IPS-15b (cell line): ENCODE data around the gene SH3TC2.

Source experiments
- H3K27me3 ChIP-seq: one replicate; pipeline ENCODE4 v1.6.1; 2013; ENCODE audit warnings: low read length; ENCODE audit not compliant: control insufficient read depth, insufficient read depth
- H3K36me3 ChIP-seq: one replicate; pipeline ENCODE4 v1.6.1; 2013; ENCODE audit warnings: low read length; ENCODE audit not compliant: control insufficient read depth, insufficient read depth
- H3K4me1 ChIP-seq: one replicate; pipeline ENCODE4 v1.6.1; 2013; ENCODE audit warnings: mild to moderate bottlenecking, low read length; ENCODE audit not compliant: control insufficient read depth, insufficient read depth
- H3K4me3 ChIP-seq: one replicate; pipeline ENCODE4 v1.5.1; 2013; ENCODE audit warnings: low read depth, low read length
- H3K9ac ChIP-seq: one replicate; pipeline ENCODE4 v1.6.1; 2013; ENCODE audit warnings: low read depth, mild to moderate bottlenecking, low read length
- H3K9me3 ChIP-seq: one replicate; pipeline ENCODE4 v1.6.1; 2013; ENCODE audit warnings: mild to moderate bottlenecking, low read length; ENCODE audit not compliant: control insufficient read depth, insufficient read depth

SH3TC2 gene

DNA sequence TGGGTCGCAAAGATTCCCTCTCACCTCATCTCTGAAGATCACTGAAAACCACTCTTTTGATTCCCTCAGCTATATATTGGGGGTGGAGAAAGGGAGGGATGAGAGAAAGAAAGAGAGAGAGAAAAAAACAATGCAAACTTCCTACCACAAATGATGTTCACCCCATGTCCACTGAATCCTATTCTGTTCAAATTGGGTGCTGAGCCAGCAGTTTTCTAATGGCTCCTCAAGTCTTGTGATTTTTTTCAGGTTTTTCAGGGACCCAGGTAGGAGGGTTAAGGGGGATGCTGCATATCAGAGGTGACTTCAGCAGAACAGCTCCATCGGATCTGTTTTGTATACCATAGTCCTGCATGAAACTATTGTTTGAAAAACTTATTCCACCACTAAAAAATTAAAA lies 95.9 kb downstream of the SH3TC2 start:
- no peaks in the 10 kb centered on the region for H3K36me3 ChIP-seq
- no peaks in the 10 kb centered on the region for H3K9me3 ChIP-seq
- H3K9ac ChIP-seq: no peak overlapping the region
- no peaks in the 10 kb centered on the region for H3K4me1 ChIP-seq
- H3K27me3 ChIP-seq: no peaks in the 10 kb centered on the region
- H3K4me3 ChIP-seq: no peak overlapping the region

DNA sequence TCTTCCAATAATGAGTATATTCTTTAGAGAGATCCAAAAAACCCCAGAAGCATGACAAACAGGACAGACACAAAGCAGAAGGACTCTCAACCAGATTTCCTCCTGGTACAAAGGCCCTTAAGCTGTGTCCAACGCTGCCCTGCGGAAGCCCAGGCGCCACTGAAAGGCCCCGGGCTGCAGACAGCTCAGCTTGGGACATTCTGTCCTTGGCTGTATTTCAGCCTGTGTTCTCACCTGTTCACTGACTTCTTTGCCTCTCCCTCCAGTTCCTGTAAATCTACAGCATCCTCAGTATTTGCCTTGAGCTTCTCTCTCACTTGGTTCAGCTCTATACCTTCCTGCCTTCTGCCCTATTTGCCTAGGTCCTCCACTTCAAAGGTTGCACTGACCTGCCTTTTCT lies 96.5 kb downstream of the SH3TC2 start:
- Histone ChIP-seq H3K4me1 (no peaks in the 10 kb centered on the region), H3K27me3 (no peaks in the 10 kb centered on the region), H3K9ac (no peak overlapping the region), H3K9me3 (no peaks in the 10 kb centered on the region), H3K4me3 (no peak overlapping the region), H3K36me3 (no peaks in the 10 kb centered on the region)

DNA sequence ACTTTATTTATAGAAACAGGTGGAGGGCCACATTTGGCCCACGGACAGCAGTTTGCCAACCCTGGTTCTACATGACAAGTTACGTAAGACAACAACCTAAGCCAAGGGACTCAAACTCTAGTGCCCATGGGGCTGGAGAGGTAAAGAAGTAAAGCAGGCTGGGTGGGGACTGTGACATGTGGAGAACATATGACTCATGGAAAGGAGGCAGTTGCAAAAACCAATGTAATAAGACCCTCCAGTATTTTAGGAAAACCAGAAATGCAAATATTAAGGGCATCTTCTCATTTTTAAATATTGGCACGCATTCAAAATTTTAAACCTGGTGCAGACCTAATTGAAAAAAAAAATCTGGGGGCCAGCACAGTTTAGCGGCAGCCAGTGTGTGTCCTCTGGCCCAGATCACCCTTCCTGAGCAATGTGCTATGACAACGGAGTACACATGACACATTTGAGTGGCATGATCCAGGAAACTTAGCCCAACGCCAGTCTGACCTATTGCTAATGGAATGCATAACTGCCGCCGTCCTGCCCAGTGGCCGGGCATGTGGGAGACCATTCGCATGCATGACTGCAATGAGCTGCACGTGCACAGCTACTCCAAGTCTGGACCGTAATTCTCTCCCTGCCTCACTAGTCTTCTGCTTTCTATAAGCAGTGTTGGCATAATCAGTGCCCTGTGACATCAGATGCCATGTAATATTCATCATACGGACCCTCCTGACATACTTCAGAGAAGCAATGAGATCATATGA lies 97.2 kb downstream of the SH3TC2 start:
- H3K27me3 ChIP-seq: no peaks in the 10 kb centered on the region
- no peaks in the 10 kb centered on the region for H3K36me3 ChIP-seq
- no peaks in the 10 kb centered on the region for H3K9me3 ChIP-seq
- no peak overlapping the region for H3K4me3 ChIP-seq
- no peaks in the 10 kb centered on the region for H3K4me1 ChIP-seq
- no peak overlapping the region for H3K9ac ChIP-seq

DNA sequence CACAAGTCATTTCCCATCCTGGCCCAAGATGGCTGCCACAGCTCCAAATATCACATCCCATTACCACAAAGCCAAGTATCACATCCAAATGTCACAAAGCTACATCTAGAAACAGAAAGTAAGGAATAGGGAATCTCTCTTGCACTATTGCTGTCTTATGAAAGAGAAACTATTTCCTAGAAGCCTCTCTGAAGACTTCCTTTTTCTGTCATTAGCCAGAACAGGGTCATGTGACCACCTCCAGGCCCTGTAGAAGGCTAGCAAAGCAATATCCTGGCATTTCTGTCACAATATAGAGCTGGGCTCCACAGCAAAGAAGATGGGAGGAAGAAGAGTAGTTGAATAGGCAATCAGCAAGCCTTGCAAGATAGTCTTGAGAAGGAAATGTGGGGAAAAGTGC lies 99.2 kb downstream of the SH3TC2 start:
- H3K9me3 ChIP-seq: no peaks in the 10 kb centered on the region
- no peak overlapping the region for H3K9ac ChIP-seq
- no peaks in the 10 kb centered on the region for H3K27me3 ChIP-seq
- no peak overlapping the region for H3K4me3 ChIP-seq
- H3K36me3 ChIP-seq: no peaks in the 10 kb centered on the region
- H3K4me1 ChIP-seq: no peaks in the 10 kb centered on the region

DNA sequence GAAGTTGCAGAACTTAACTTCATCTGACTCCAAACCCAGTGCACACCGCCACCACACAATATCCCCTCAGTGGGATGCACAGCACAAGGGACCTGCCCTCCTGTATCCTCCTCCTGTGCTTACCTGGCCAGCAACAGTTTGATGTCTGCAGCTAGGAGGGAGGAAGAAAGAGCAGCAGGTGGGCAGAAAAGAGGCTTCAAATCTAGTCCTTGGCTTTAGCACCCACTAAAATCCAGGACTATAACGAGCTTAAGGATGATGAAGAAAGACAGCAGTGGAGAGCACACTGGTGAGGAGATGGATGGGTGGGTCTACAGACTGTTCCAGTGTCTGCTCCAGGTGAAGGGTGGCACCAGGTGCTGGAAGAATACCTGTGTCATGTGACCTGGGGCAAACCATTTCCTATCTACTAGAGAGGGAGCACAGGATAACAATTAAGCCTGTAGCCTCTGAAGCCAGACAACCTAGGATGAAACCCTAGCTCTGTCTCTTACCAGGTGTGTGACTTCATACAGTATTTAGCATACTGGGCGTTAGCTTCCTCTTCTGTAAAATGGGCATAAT lies 100.0 kb downstream of the SH3TC2 start:
- H3K27me3 ChIP-seq: no peaks in the 10 kb centered on the region
- no peaks in the 10 kb centered on the region for H3K9me3 ChIP-seq
- no peak overlapping the region for H3K9ac ChIP-seq
- H3K36me3 ChIP-seq: no peaks in the 10 kb centered on the region
- no peak overlapping the region for H3K4me3 ChIP-seq
- H3K4me1 ChIP-seq: no peaks in the 10 kb centered on the region

DNA sequence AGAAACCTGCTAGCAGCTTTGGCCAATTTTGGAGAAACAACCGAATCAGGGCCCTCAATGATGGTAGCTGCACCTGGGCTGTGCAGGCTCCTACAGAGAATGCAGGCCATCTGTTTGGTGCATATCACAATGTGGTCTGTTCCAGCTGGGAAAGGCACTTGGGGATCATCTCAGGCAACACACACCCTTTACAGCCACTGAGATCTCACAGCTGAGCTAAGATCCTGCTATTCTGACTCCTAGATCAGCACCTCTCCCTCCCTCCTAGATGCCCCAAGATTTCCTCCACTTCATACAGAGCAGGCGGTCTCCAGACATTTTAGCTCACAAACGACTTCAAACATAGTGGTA lies 100.7 kb downstream of the SH3TC2 start:
- H3K4me3 ChIP-seq: no peak overlapping the region
- no peaks in the 10 kb centered on the region for H3K4me1 ChIP-seq
- H3K9ac ChIP-seq: no peak overlapping the region
- H3K9me3 ChIP-seq: no peaks in the 10 kb centered on the region
- no peaks in the 10 kb centered on the region for H3K36me3 ChIP-seq
- no peaks in the 10 kb centered on the region for H3K27me3 ChIP-seq

DNA sequence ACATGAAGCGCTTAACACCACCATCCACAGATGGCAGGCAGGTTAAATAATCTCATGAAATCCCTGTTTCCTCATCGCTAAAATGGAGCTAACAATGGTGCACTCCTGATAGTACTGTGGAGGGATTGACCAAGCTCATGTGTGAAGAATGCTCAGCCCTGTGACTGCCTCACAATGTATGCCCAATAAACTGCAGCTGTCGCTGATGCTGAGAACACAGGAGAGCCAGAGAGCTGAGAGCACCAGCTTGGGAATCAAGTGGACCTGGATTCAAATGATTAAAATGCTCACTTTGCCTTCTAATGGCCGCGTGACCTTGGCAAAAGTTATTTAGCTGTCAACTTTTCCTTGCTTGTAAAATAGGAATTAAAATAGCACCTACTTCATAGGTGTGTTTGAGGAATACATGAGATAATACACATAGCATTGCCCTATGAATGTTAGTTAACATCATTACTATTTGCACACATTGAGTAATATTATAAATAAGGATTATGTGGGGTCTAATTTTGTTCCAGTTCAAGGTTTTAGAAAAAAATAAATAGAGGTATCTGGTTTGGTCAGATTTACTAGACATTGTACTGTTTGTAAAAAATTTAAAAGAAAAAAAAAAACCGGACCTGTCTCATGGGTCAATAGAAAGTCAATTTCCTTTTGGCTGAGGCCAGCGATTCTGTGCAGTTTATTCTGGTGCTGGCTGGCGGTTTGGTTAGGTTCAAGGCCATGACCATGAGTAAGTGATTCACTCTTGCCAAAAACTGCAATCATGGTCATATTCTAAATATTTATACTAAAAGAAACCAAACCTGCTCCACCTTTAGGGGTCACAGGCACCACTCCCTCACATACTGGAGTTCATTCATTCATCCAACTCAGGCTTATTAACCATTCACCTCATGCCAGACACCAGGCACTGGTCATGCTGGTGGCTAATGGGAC lies 101.3 kb downstream of the SH3TC2 start:
- Histone ChIP-seq H3K9ac (no peak overlapping the region), H3K4me3 (no peak overlapping the region), H3K9me3 (no peaks in the 10 kb centered on the region), H3K4me1 (peaks cover 3% of the 10 kb centered on the region), H3K36me3 (no peaks in the 10 kb centered on the region), H3K27me3 (no peaks in the 10 kb centered on the region)

DNA sequence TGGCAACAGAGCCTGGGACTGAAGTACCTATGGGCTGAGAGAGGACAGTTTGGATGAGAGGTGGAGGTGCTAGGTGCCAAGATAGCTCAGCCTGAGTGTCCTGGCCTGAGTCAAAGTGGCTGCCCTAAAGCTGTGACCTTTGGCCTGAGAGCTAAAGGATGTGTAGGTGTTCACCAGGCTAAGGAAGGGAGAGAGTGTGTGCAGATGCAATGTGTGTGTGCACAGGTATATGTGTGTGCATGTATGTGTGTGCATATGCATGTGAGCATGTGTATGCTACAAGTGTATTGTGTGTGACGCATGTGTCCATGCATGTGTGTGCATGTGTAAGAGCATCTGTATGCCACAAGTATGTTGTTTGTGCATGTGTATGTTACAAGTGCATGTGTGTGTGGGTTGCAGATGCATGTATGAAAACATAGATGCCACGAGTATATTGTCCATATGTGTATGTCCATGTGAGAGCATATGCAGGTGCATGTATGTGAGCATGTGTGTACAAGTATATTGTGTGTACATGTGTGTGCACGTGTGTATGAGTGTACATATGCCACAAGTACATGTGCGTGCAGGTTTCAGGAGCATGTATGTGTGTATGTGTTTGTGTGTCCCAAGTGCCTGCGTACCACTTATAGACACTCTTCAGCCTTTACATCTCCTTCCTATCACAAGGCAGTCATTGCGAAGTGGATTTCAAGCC lies 102.6 kb downstream of the SH3TC2 start:
- no peaks in the 10 kb centered on the region for H3K36me3 ChIP-seq
- no peak overlapping the region for H3K4me3 ChIP-seq
- H3K9me3 ChIP-seq: no peaks in the 10 kb centered on the region
- no peaks in the 10 kb centered on the region for H3K27me3 ChIP-seq
- H3K4me1 ChIP-seq: peaks cover 3% of the 10 kb centered on the region
- H3K9ac ChIP-seq: no peak overlapping the region

DNA sequence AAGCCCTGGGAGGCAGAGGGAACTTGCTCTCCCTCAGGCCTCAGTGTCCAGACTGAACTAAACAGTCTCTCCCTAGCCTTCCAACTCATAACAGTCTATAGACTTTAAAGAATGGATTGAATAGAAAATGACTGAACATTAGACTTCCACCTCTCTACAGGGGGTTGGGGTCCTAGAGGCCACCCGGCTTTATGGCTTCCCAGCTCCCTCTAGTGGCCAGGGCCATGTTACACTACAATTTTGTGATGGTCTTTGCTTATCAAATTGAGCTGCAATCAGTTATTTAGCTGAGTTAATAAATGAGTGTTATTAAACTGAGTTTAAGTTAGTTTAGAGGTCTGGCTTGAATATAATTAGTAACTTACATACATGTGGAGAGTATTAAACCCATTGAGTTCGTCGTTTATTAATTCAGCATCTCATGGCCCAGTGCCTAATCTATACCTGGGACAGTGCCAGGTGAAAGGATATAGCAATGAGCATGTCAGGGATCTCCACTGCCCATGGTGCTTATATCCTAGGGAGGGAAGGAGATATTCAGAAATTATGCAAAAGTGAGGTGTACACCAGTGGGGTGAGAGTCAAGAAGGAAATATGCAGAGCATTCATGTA lies 105.2 kb downstream of the SH3TC2 start:
- Histone ChIP-seq H3K9me3 (no peaks in the 10 kb centered on the region), H3K4me3 (no peak overlapping the region), H3K27me3 (no peaks in the 10 kb centered on the region), H3K4me1 (peaks cover 3% of the 10 kb centered on the region), H3K9ac (no peak overlapping the region), H3K36me3 (no peaks in the 10 kb centered on the region)

DNA sequence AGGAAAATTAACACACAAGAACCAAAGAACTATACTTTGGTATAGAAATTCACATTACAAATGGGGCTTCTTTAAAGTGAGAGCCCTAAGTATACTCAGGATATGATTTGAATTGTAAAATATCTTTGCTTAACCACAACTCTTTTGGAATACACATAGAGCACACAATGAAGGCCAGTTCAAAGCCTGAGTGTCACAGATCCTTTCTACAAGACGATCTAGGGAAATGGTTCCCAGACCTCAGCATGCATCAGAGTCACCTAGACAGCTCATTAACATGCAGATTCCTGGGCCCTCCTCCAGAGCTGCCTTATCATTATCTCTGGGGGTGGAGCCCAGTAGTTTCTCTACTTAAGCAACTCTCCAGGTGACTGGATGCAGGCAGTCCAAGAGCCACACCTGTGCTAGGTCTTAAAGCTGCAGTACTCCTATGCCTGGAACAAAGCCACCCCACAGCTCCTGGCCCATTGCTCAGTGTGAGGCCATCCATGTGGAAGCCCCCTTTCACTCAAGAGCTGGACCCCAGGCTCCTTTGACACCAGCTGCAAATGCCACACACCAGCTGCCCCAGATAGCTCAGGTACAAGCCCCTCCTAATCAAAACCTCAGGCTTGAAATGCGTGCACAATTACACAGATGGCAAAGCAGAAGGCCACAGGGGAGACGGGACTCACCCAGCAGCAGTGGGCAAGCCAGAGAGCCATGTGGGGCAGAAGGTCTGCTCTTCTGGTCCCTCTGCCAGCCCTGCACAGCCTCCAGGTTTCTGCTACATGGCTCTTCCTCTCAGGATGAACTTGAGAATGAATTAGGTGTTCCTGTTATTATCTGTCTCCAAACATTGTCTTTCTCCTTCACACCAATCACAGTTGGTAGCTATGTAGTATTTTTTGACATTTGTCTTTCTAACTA lies 106.1 kb downstream of the SH3TC2 start:
- Histone ChIP-seq H3K4me3 (no peak overlapping the region), H3K27me3 (no peaks in the 10 kb centered on the region), H3K9ac (no peak overlapping the region)

More for the DNA sequence above, 106.1 kb downstream of the SH3TC2 start:
- no peaks in the 10 kb centered on the region for H3K9me3 ChIP-seq
- H3K4me1 ChIP-seq: peaks cover 6% of the 10 kb centered on the region
- no peaks in the 10 kb centered on the region for H3K36me3 ChIP-seq
